GM11168 (cell line): ENCODE measurements around the gene UNC119B.

Experiments used
- in situ Hi-C: fragments of 300-500 bp; cut with MboI; formaldehyde crosslinking; loops from one replicate; pipeline ENCODE4 v1.12.0; 2022; ENCODE audit warnings: low sequenced_read_pairs; ENCODE audit not compliant: unreplicated experiment

Gene UNC119B

GRCh38 chr12:120687578-120688289 lies 22.5 kb upstream of the UNC119B start:
- in situ Hi-C loops, result no loop called here

- in situ Hi-C loops, result no loop called here
These were observed 21.7 kb upstream of the UNC119B start for GRCh38 chr12:120688527-120689071.

- in situ Hi-C loops, result no loop called here
These were observed 20.7 kb upstream of the UNC119B start for GRCh38 chr12:120689397-120690082.

GRCh38 chr12:120690083-120690450 lies 20.2 kb upstream of the UNC119B start:
- in situ Hi-C loops, result no loop called here

- in situ Hi-C loops, result no loop called here
These were observed 19.3 kb upstream of the UNC119B start for GRCh38 chr12:120690978-120691377.

GRCh38 chr12:120692524-120693033 lies 17.7 kb upstream of the UNC119B start:
- in situ Hi-C loops, result no loop called here

GRCh38 chr12:120693848-120694247 lies 16.4 kb upstream of the UNC119B start:
- in situ Hi-C loops, result no loop called here

- in situ Hi-C loops, result no loop called here
These were observed 13.6 kb upstream of the UNC119B start for GRCh38 chr12:120696626-120697025.

- in situ Hi-C loops, result no loop called here
These were observed 12.9 kb upstream of the UNC119B start for GRCh38 chr12:120697344-120697743.

GRCh38 chr12:120698665-120699064 lies 11.6 kb upstream of the UNC119B start:
- in situ Hi-C loops, result no loop called here

- in situ Hi-C loops, result no loop called here
These were observed 10.7 kb upstream of the UNC119B start for GRCh38 chr12:120699553-120699952.

GRCh38 chr12:120700886-120701285 lies 9.4 kb upstream of the UNC119B start:
- in situ Hi-C loops, result no loop called here

- in situ Hi-C loops, result no loop called here
These were observed 7.6 kb upstream of the UNC119B start for GRCh38 chr12:120702637-120703036.

GRCh38 chr12:120703311-120703942 lies 6.8 kb upstream of the UNC119B start:
- in situ Hi-C loops, result no loop called here

- in situ Hi-C loops, result no loop called here
These were observed 4.6 kb upstream of the UNC119B start for GRCh38 chr12:120705618-120706017.

GRCh38 chr12:120706029-120706428 lies 4.2 kb upstream of the UNC119B start:
- in situ Hi-C loops, result no loop called here

- in situ Hi-C loops, result no loop called here
These were observed 1.6 kb upstream of the UNC119B start for GRCh38 chr12:120708651-120709050.

- in situ Hi-C loops, result loop anchor here (5.0 kb wide), 1 partner anchor 69 kb away; the partner anchor contains the start of gene CABP1
These were observed 593 bp downstream of the UNC119B start for GRCh38 chr12:120710805-120711296.

GRCh38 chr12:120711411-120711810 lies 1.2 kb downstream of the UNC119B start:
- in situ Hi-C loops, result loop anchor here (5.0 kb wide), 1 partner anchor 69 kb away; the partner anchor contains the start of gene CABP1

GRCh38 chr12:120712610-120713009 lies 2.4 kb downstream of the UNC119B start:
- in situ Hi-C loops, result loop anchor here (5.0 kb wide), 1 partner anchor 70 kb away; the partner anchor contains the start of gene CABP1
